Vagina (tissue), 2 donors: ENCODE data around the gene SMURF1. TPM values are rescaled to one million over a fixed set of nuclear protein-coding genes. Genes with fewer than 3 reads are reported as not detected.
A peak's percentile ranks its signal among the peaks of the same experiment; 100 is the strongest.

Experiments
- DNase-seq, 2 donors: peaks; one replicate each; pipeline ENCODE4 v3.0.0-alpha.2; 2017; ENCODE audit errors: extremely low spot score in 2 of 2
- H3K27ac ChIP-seq: fragments of 200-600 bp; sonication (generic); one replicate; pipeline ENCODE4 v1.5.1; 2019
- H3K27me3 ChIP-seq: fragments of 200-600 bp; sonication (generic); one replicate; pipeline ENCODE4 v1.5.1; 2019
- H3K36me3 ChIP-seq, 2 donors: fragments of 200-600 bp; sonication (generic); one replicate each; pipeline ENCODE4 v1.5.1; 2017 to 2019
- H3K4me1 ChIP-seq: fragments of 200-600 bp; sonication (generic); one replicate; pipeline ENCODE4 v1.5.1; 2019
- H3K4me3 ChIP-seq, 2 donors: fragments of 200-600 bp; sonication (generic); 1 replicate in 1 of 2; 2 replicates in 1 of 2; pipeline ENCODE4 v1.5.1; 2016 to 2019
- H3K9me3 ChIP-seq: fragments of 200-600 bp; sonication (generic); one replicate; pipeline ENCODE4 v1.5.1; 2019
- POLR2A ChIP-seq, 2 donors: fragments of 450-650 bp; IDR thresholded peaks; one replicate each; pipeline ENCODE4 v1.6.1; 2017; ENCODE audit warnings: antibody characterized with exemption in 2 of 2, mild to moderate bottlenecking in 2 of 2, moderate library complexity in 2 of 2
- POLR2AphosphoS5 ChIP-seq, 2 donors: sonication (generic); formaldehyde crosslinking; IDR thresholded peaks; one replicate each; pipeline ENCODE4 v1.9.0; 2017; ENCODE audit warnings: antibody characterized with exemption in 2 of 2, mild to moderate bottlenecking in 2 of 2, low read depth in 1 of 2; ENCODE audit not compliant: insufficient read depth in 1 of 2
- intact Hi-C: fragments of 100-400 bp; cut with DNase I; formaldehyde crosslinking; loops from one replicate; pipeline ENCODE4 v1.15.1; 2023
- total RNA-seq: library from RNA; depleted of rRNA; stranded (reverse); fragments of >200 nt; gene quantifications from one replicate; pipeline ENCODE4 v1.2.3, GENCODE V29; 2016
- TF ChIP-seq, protein P1 (sequence below), 3 experiments: fragments of 450-650 bp in 2 of 3; fragments of 200-600 bp in 1 of 3; sonication (generic) in 1 of 3; IDR thresholded peaks; one replicate each; pipeline ENCODE4 v1.5.1; 2017 to 2019; ENCODE audit warnings: antibody characterized with exemption in 3 of 3, mild to moderate bottlenecking in 2 of 3, moderate library complexity in 2 of 3

Gene SMURF1
- total RNA-seq, 1 donor from 2014 or later = 30.0 TPM

DNA sequence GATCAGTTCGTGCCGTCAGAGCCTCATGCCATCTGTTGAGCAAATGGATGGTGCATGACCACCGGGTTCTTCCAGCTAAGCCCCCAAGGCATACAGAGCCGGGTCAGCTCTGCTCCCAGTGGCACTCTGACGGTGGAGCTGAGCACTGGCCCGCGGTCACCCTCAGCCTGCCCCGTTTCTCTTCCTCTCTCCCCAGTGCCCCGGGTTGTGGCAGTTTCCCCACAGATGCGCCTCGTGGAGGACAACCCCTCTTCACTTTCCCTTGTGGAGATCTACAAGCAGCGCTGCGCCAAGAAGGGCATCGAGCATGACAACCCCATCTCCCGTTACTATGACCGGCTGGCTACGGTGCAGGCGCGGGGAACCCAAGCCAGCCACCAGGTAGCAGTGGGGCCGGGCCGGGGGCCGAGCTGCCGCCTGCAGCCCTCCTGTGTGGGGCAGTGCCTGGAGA lies 135.7 kb downstream of the SMURF1 start:
- Histone ChIP-seq H3K9me3 (no peaks in the 10 kb centered on the region), H3K36me3 (peaks cover 0 to 81% of the 10 kb centered on the region in 2 donors), H3K4me1 (no peaks in the 10 kb centered on the region), H3K4me3 (no peak overlapping the region), H3K27ac (no peak overlapping the region), H3K27me3 (no peaks in the 10 kb centered on the region)
- TF ChIP-seq POLR2A (IDR thresholded peaks at IDR 0.05) = no peak
- TF ChIP-seq, protein P1, sequence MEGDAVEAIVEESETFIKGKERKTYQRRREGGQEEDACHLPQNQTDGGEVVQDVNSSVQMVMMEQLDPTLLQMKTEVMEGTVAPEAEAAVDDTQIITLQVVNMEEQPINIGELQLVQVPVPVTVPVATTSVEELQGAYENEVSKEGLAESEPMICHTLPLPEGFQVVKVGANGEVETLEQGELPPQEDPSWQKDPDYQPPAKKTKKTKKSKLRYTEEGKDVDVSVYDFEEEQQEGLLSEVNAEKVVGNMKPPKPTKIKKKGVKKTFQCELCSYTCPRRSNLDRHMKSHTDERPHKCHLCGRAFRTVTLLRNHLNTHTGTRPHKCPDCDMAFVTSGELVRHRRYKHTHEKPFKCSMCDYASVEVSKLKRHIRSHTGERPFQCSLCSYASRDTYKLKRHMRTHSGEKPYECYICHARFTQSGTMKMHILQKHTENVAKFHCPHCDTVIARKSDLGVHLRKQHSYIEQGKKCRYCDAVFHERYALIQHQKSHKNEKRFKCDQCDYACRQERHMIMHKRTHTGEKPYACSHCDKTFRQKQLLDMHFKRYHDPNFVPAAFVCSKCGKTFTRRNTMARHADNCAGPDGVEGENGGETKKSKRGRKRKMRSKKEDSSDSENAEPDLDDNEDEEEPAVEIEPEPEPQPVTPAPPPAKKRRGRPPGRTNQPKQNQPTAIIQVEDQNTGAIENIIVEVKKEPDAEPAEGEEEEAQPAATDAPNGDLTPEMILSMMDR (IDR thresholded peaks at IDR 0.05) = no peak
- DNase-seq = peak in 1 of 2 donors; percentile 46
- intact Hi-C loops = no loop called here

GRCh38 chr7:99006739-99007424 lies 137.0 kb downstream of the SMURF1 start:
- no peaks in the 10 kb centered on the region for H3K4me1 ChIP-seq
- peak in 1 of 2 donors; percentile 67 for DNase-seq
- H3K4me3 ChIP-seq = no peak overlapping the region
- intact Hi-C loops = no loop called here
- no peaks in the 10 kb centered on the region for H3K27me3 ChIP-seq
- H3K27ac ChIP-seq = no peak overlapping the region
- H3K9me3 ChIP-seq = no peaks in the 10 kb centered on the region
- TF ChIP-seq POLR2A (IDR thresholded peaks at IDR 0.05) = no peak
- TF ChIP-seq POLR2AphosphoS5 (IDR thresholded peaks at IDR 0.05; ENCODE audit: insufficient read depth in 1 of 2, low read depth in 1 of 2) = no peak
- TF ChIP-seq, protein P1 (IDR thresholded peaks at IDR 0.05) = no peak
- H3K36me3 ChIP-seq = peaks cover 0 to 68% of the 10 kb centered on the region in 2 donors

GRCh38 chr7:99005776-99006175 lies 138.1 kb downstream of the SMURF1 start:
- Histone ChIP-seq H3K36me3 (peaks cover 0 to 57% of the 10 kb centered on the region in 2 donors), H3K4me1 (no peaks in the 10 kb centered on the region), H3K9me3 (no peaks in the 10 kb centered on the region), H3K27ac (no peak overlapping the region), H3K4me3 (no peak overlapping the region), H3K27me3 (no peaks in the 10 kb centered on the region)
- TF ChIP-seq, protein P1 (IDR thresholded peaks at IDR 0.05) = no peak
- TF ChIP-seq POLR2AphosphoS5 (IDR thresholded peaks at IDR 0.05; ENCODE audit: insufficient read depth in 1 of 2, low read depth in 1 of 2) (no peak), POLR2A (IDR thresholded peaks at IDR 0.05) (no peak)
- peak in 1 of 2 donors; percentile 82 for DNase-seq
- intact Hi-C loops = no loop called here

DNA sequence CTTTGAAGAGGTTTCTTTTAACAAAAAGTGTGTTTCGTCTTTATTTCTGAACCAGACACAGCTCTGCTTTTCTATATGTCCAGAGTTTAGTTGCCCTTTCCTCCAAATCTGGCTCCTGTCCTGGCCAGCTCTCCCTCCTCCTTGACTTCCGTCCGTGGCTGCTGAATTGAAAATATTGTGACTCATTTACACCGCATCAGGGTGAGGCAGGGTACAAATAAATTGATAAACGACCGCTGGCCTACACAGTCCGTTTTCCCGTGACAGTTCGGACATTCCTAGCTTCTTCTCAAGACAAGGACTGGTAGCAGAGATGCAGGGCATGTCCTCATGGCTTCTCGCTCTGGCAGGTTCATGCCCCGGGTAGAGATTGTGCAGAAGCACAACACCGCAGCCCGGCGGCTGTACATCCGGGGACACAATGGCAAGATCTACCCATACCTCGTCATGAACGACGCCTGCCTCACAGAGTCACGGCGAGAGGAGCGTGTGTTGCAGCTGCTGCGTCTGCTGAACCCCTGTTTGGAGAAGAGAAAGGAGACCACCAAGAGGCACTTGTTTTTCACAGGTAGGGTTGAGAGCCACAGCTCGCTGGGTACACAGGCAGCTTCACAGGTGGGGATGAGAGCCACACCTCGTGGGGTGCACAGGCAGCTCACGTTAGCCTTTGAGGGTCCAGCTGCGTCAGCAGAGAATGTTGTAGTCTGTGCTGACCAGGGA lies 139.0 kb downstream of the SMURF1 start:
- Histone ChIP-seq H3K36me3 (peaks cover 0 to 57% of the 10 kb centered on the region in 2 donors), H3K9me3 (no peaks in the 10 kb centered on the region), H3K27ac (no peak overlapping the region), H3K4me3 (no peak overlapping the region), H3K4me1 (no peaks in the 10 kb centered on the region), H3K27me3 (no peaks in the 10 kb centered on the region)
- TF ChIP-seq POLR2AphosphoS5 (IDR thresholded peaks at IDR 0.05; ENCODE audit: insufficient read depth in 1 of 2, low read depth in 1 of 2) (peak in 1 of 2 donors; percentile 14), POLR2A (IDR thresholded peaks at IDR 0.05) (no peak)
- TF ChIP-seq, protein P1 (IDR thresholded peaks at IDR 0.05) = no peak
- peak in 1 of 2 donors; percentile 46 for DNase-seq
- intact Hi-C loops = no loop called here

- no peak overlapping the region for H3K4me3 ChIP-seq
- TF ChIP-seq POLR2AphosphoS5 (IDR thresholded peaks at IDR 0.05; ENCODE audit: insufficient read depth in 1 of 2, low read depth in 1 of 2) (no peak), POLR2A (IDR thresholded peaks at IDR 0.05) (no peak)
- TF ChIP-seq, protein P1 (IDR thresholded peaks at IDR 0.05) = no peak
- H3K9me3 ChIP-seq = no peaks in the 10 kb centered on the region
- peaks cover 0 to 59% of the 10 kb centered on the region in 2 donors for H3K36me3 ChIP-seq
- intact Hi-C loops = no loop called here
- no peak overlapping the region for H3K27ac ChIP-seq
- no peak for DNase-seq
- no peaks in the 10 kb centered on the region for H3K27me3 ChIP-seq
- no peaks in the 10 kb centered on the region for H3K4me1 ChIP-seq
These were observed 139.7 kb downstream of the SMURF1 start for GRCh38 chr7:99004216-99004615.
